ENCODE data around the gene SLC25A21.

The SLC25A21 gene

GRCh38 chr14:36996857-36997590 lies 175.4 kb downstream of the SLC25A21 start:
- TF ChIP-seq ZFP3 (CRISPR knock-in tag; IDR thresholded peaks at IDR 0.05) (no peak), BACH2 (CRISPR knock-in tag; IDR thresholded peaks at IDR 0.05; ENCODE audit: borderline replicate concordance) (no peak), ZC3H10 (CRISPR knock-in tag; IDR thresholded peaks at IDR 0.05) (no peak), TCF4 (CRISPR knock-in tag; IDR thresholded peaks at IDR 0.05; ENCODE audit: borderline replicate concordance) (no peak), CREB5 (CRISPR knock-in tag; IDR thresholded peaks at IDR 0.05; ENCODE audit: low read depth) (no peak), RARB (CRISPR knock-in tag; IDR thresholded peaks at IDR 0.05) (no peak), ZNF70 (CRISPR knock-in tag; IDR thresholded peaks at IDR 0.05) (no peak), TSHZ2 (CRISPR knock-in tag; IDR thresholded peaks at IDR 0.05) (no peak), ARNTL (CRISPR knock-in tag; IDR thresholded peaks at IDR 0.05; ENCODE audit: borderline replicate concordance, low read depth) (no peak)
- ATAC-seq: no peak

- ATAC-seq: no peak
- TF ChIP-seq ZNF565 (CRISPR knock-in tag; conservative IDR thresholded peaks at IDR 0.05; ENCODE audit: low read depth) (no peak), CSRNP3 (CRISPR knock-in tag; IDR thresholded peaks at IDR 0.05) (no peak), ZNF70 (CRISPR knock-in tag; IDR thresholded peaks at IDR 0.05) (no peak), TSHZ2 (CRISPR knock-in tag; IDR thresholded peaks at IDR 0.05) (no peak), SNAI2 (CRISPR knock-in tag; IDR thresholded peaks at IDR 0.05) (no peak), PPARA (CRISPR knock-in tag; IDR thresholded peaks at IDR 0.05; ENCODE audit: borderline replicate concordance) (no peak), ESRRG (CRISPR knock-in tag; IDR thresholded peaks at IDR 0.05) (no peak), RARB (CRISPR knock-in tag; IDR thresholded peaks at IDR 0.05) (no peak), BACH2 (CRISPR knock-in tag; IDR thresholded peaks at IDR 0.05; ENCODE audit: borderline replicate concordance) (no peak), GLIS3 (CRISPR knock-in tag; IDR thresholded peaks at IDR 0.05) (no peak), CSDC2 (CRISPR knock-in tag; IDR thresholded peaks at IDR 0.05) (no peak), ZFP3 (CRISPR knock-in tag; IDR thresholded peaks at IDR 0.05) (no peak)
Observed at GRCh38 chr14:36996133-36996856, 176.1 kb downstream of the SLC25A21 start.

- no peak for ATAC-seq
- TF ChIP-seq PPARA (CRISPR knock-in tag; IDR thresholded peaks at IDR 0.05; ENCODE audit: borderline replicate concordance) (no peak), ARNTL (CRISPR knock-in tag; IDR thresholded peaks at IDR 0.05; ENCODE audit: borderline replicate concordance, low read depth) (no peak), BACH2 (CRISPR knock-in tag; IDR thresholded peaks at IDR 0.05; ENCODE audit: borderline replicate concordance) (no peak), PATZ1 (CRISPR knock-in tag; IDR thresholded peaks at IDR 0.05; ENCODE audit: borderline replicate concordance) (no peak), TOX (CRISPR knock-in tag; IDR thresholded peaks at IDR 0.05; ENCODE audit: borderline replicate concordance) (no peak), ZFP3 (CRISPR knock-in tag; IDR thresholded peaks at IDR 0.05) (no peak), CREB5 (CRISPR knock-in tag; IDR thresholded peaks at IDR 0.05; ENCODE audit: low read depth) (no peak), ZNF565 (CRISPR knock-in tag; conservative IDR thresholded peaks at IDR 0.05; ENCODE audit: low read depth) (no peak)
Observed at GRCh38 chr14:36989806-36990205, 182.6 kb downstream of the SLC25A21 start.
